H1 (cell line): Measurements from ENCODE around the gene SLC30A10. TPM values are rescaled to one million over a fixed set of nuclear protein-coding genes. Genes with fewer than 3 reads are reported as not detected.

ENCODE experiments used
- CBX8 ChIP-seq: fragments of 300-800, 300-1000 bp; sonication (generic); IDR thresholded peaks from 2 replicates; pipeline ENCODE4 v1.7.1; 2016; ENCODE audit warnings: low read depth, low read length, borderline replicate concordance
- EZH2 ChIP-seq: fragments of 200-600 bp; sonication (generic); IDR thresholded peaks from 2 replicates; pipeline ENCODE4 v1.7.1; 2012; ENCODE audit warnings: low read depth, mild to moderate bottlenecking, moderate library complexity, low read length, inconsistent platforms; ENCODE audit not compliant: severe bottlenecking
- JUND ChIP-seq: IDR thresholded peaks from 2 replicates; pipeline ENCODE4 v1.6.1; 2011; ENCODE audit warnings: mild to moderate bottlenecking, improper control_type of control experiment, low read length
- MAX ChIP-seq: IDR thresholded peaks from 2 replicates; pipeline ENCODE4 v1.6.1; 2012; ENCODE audit warnings: inconsistent platforms
- RAD21 ChIP-seq, 2 experiments: IDR thresholded peaks in 1 of 2; conservative IDR thresholded peaks in 1 of 2; 2 replicates each; pipeline ENCODE4 v1.6.1; 2011; ENCODE audit warnings: low read depth in 2 of 2, low read length in 2 of 2, improper control_type of control experiment in 1 of 2, inconsistent platforms in 1 of 2, mild to moderate bottlenecking in 1 of 2, moderate library complexity in 1 of 2
- RBBP5 ChIP-seq: IDR thresholded peaks from 2 replicates; pipeline ENCODE4 v1.7.1; 2012; ENCODE audit warnings: low read depth, mild to moderate bottlenecking, inconsistent platforms, low read length, moderate library complexity, borderline replicate concordance
- polyA plus RNA-seq, 7 experiments: library from polyadenylated mRNA; depleted of rRNA in 3 of 7; stranded (reverse) in 5 of 7; unstranded in 2 of 7; fragments of >200 nt in 5 of 7; fragments of 200-250 nt in 2 of 7; gene quantifications; 1 replicate in 5 of 7; 2 replicates in 1 of 7; 4 replicates in 1 of 7; pipeline versions ENCODE4 v1.2.1 to v1.2.3, GENCODE V29; 2011 to 2013; ENCODE audit warnings: missing spikeins in 2 of 7, mixed read lengths in 2 of 7
- total RNA-seq: library from RNA; stranded (reverse); fragmentation: NEBNext Ultra II Directional; extraction: Animal tissue kit (Norgen Biotek cat#: 25700); gene quantifications from 2 replicates; pipeline ENCODE4 v1.2.1, GENCODE V29; 2021
- TF ChIP-seq, protein P1 (sequence below): fragments of 300-600 bp; sonication (generic); IDR thresholded peaks from 2 replicates; pipeline ENCODE4 v1.7.1; 2012; ENCODE audit warnings: low read length, moderate library complexity, mild to moderate bottlenecking, inconsistent platforms; ENCODE audit not compliant: insufficient replicate concordance

Gene SLC30A10
- total and polyA plus RNA-seq, 2 of the 8 experiments (the other 6 are each of a cell fraction or from before 2014, with no cell fraction given): 0.23 to 0.61 TPM

- TF ChIP-seq, protein P1, sequence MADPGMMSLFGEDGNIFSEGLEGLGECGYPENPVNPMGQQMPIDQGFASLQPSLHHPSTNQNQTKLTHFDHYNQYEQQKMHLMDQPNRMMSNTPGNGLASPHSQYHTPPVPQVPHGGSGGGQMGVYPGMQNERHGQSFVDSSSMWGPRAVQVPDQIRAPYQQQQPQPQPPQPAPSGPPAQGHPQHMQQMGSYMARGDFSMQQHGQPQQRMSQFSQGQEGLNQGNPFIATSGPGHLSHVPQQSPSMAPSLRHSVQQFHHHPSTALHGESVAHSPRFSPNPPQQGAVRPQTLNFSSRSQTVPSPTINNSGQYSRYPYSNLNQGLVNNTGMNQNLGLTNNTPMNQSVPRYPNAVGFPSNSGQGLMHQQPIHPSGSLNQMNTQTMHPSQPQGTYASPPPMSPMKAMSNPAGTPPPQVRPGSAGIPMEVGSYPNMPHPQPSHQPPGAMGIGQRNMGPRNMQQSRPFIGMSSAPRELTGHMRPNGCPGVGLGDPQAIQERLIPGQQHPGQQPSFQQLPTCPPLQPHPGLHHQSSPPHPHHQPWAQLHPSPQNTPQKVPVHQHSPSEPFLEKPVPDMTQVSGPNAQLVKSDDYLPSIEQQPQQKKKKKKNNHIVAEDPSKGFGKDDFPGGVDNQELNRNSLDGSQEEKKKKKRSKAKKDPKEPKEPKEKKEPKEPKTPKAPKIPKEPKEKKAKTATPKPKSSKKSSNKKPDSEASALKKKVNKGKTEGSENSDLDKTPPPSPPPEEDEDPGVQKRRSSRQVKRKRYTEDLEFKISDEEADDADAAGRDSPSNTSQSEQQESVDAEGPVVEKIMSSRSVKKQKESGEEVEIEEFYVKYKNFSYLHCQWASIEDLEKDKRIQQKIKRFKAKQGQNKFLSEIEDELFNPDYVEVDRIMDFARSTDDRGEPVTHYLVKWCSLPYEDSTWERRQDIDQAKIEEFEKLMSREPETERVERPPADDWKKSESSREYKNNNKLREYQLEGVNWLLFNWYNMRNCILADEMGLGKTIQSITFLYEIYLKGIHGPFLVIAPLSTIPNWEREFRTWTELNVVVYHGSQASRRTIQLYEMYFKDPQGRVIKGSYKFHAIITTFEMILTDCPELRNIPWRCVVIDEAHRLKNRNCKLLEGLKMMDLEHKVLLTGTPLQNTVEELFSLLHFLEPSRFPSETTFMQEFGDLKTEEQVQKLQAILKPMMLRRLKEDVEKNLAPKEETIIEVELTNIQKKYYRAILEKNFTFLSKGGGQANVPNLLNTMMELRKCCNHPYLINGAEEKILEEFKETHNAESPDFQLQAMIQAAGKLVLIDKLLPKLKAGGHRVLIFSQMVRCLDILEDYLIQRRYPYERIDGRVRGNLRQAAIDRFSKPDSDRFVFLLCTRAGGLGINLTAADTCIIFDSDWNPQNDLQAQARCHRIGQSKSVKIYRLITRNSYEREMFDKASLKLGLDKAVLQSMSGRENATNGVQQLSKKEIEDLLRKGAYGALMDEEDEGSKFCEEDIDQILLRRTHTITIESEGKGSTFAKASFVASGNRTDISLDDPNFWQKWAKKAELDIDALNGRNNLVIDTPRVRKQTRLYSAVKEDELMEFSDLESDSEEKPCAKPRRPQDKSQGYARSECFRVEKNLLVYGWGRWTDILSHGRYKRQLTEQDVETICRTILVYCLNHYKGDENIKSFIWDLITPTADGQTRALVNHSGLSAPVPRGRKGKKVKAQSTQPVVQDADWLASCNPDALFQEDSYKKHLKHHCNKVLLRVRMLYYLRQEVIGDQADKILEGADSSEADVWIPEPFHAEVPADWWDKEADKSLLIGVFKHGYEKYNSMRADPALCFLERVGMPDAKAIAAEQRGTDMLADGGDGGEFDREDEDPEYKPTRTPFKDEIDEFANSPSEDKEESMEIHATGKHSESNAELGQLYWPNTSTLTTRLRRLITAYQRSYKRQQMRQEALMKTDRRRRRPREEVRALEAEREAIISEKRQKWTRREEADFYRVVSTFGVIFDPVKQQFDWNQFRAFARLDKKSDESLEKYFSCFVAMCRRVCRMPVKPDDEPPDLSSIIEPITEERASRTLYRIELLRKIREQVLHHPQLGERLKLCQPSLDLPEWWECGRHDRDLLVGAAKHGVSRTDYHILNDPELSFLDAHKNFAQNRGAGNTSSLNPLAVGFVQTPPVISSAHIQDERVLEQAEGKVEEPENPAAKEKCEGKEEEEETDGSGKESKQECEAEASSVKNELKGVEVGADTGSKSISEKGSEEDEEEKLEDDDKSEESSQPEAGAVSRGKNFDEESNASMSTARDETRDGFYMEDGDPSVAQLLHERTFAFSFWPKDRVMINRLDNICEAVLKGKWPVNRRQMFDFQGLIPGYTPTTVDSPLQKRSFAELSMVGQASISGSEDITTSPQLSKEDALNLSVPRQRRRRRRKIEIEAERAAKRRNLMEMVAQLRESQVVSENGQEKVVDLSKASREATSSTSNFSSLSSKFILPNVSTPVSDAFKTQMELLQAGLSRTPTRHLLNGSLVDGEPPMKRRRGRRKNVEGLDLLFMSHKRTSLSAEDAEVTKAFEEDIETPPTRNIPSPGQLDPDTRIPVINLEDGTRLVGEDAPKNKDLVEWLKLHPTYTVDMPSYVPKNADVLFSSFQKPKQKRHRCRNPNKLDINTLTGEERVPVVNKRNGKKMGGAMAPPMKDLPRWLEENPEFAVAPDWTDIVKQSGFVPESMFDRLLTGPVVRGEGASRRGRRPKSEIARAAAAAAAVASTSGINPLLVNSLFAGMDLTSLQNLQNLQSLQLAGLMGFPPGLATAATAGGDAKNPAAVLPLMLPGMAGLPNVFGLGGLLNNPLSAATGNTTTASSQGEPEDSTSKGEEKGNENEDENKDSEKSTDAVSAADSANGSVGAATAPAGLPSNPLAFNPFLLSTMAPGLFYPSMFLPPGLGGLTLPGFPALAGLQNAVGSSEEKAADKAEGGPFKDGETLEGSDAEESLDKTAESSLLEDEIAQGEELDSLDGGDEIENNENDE: no peak
- no peak for TF ChIP-seq CBX8
- TF ChIP-seq MAX: no peak
- no peak for TF ChIP-seq RBBP5
- TF ChIP-seq RAD21 (IDR thresholded peaks at IDR 0.05 in 1 of 2, conservative IDR thresholded peaks at IDR 0.05 in 1 of 2; ENCODE audit: low read depth in 2 of 2, low read length in 2 of 2): no peak
- no peak for TF ChIP-seq EZH2
- no peak for TF ChIP-seq JUND
Observed at GRCh38 chr1:219903353-219903871, 24.9 kb downstream of the SLC30A10 start (continued).
